Measurements from ENCODE around the gene RPN1. TPM values are rescaled to one million over a fixed set of nuclear protein-coding genes. Genes with fewer than 3 reads are reported as not detected.

RPN1 gene
- total RNA-seq, 1 donor from 2014 or later, result 215 TPM

- ATAC-seq (no peak), DNase-seq (no peak)
Measured at GRCh38 chr3:128572644-128573105, 77.9 kb downstream of the RPN1 start.

GRCh38 chr3:128572013-128572412, 78.6 kb downstream of the RPN1 start:
- no peak for DNase-seq
- no peak for ATAC-seq
- intact Hi-C loops (cut with DNase I), result loop anchor here (10.0 kb wide), 1 partner anchor 77 kb away; the partner anchor contains the start of gene GATA2
- Histone ChIP-seq H3K36me3 (no peaks in the 10 kb centered on the region), H3K4me1 (peaks cover 9% of the 10 kb centered on the region), H3K4me3 (no peak overlapping the region), H3K27me3 (peaks cover 16% of the 10 kb centered on the region), H3K27ac (no peak overlapping the region), H3K9me3 (no peaks in the 10 kb centered on the region)
- TF ChIP-seq CTCF (IDR thresholded peaks at IDR 0.05), result no peak

More at GRCh38 chr3:128572644-128573105, 77.9 kb downstream of the RPN1 start:
- TF ChIP-seq CTCF (IDR thresholded peaks at IDR 0.05), result peak; percentile 11
- peaks cover 16% of the 10 kb centered on the region for H3K27me3 ChIP-seq
- H3K36me3 ChIP-seq, result no peaks in the 10 kb centered on the region
- no peak overlapping the region for H3K4me3 ChIP-seq
- H3K4me1 ChIP-seq, result peaks cover 9% of the 10 kb centered on the region
- H3K9me3 ChIP-seq, result no peaks in the 10 kb centered on the region
- H3K27ac ChIP-seq, result no peak overlapping the region
- intact Hi-C loops (cut with DNase I), result loop anchor here (10.0 kb wide), 1 partner anchor 78 kb away; the partner anchor contains the start of gene GATA2

Other genes with a start within 250 kb of the RPN1 start
- not detected for gene DNAJB8, start 183.9 kb downstream of the RPN1 start, total RNA-seq
- gene GATA2, start 157.6 kb downstream of the RPN1 start, total RNA-seq, result 86.6 TPM
- gene RAB7A, start 75.4 kb upstream of the RPN1 start, total RNA-seq, result 306 TPM
- gene ACAD9, start 228.8 kb upstream of the RPN1 start, total RNA-seq, result 43.0 TPM

Measured in upper lobe of right lung (tissue), 1 donor.